Measurements from ENCODE around the gene RPS6KL1. TPM values are rescaled to one million over a fixed set of nuclear protein-coding genes. Genes with fewer than 3 reads are reported as not detected.

RPS6KL1 gene
- total and polyA plus RNA-seq, 8 donors, result 0.62 to 6.7 (median 1.2) TPM

GRCh38 chr14:74902941-74903705 is 19.9 kb downstream of the RPS6KL1 start:
- no peak overlapping the region for H3K27ac ChIP-seq
- H3K9me3 ChIP-seq, result no peaks in the 10 kb centered on the region
- intact Hi-C loops (cut with DNase I), result no loop called here
- DNase-seq (no peak), ATAC-seq (no peak)
- no peak overlapping the region for H3K4me3 ChIP-seq
- peaks cover 0 to 7% of the 10 kb centered on the region in 2 donors for H3K4me1 ChIP-seq
- no peak for TF ChIP-seq CTCF (IDR thresholded peaks at IDR 0.05)
- no peaks in the 10 kb centered on the region for H3K27me3 ChIP-seq
- peaks cover 8 to 83% of the 10 kb centered on the region in 2 donors for H3K36me3 ChIP-seq

DNA sequence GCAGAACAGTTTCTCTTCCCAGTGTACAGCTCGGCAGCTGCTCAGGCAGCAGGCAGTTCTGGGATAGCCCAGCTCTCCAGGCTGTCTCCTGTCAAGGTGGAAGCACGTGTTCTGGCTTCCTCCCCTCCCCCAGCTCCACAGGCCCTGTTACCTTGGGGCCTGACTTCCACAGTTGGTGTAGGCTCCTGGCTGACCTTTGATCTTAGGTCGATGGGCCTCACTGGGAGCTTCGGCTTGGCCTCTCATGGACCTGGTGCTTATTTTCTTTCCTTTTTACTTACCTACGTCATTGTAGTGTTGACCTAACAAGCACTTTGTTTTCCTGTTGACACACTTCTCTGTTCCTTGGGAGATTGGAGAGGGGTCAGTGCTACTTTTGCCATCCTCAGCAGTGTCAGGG is 24.4 kb downstream of the RPS6KL1 start:
- DNase-seq (peak in 1 of 4 donors; percentile 41), ATAC-seq (no peak)
- Histone ChIP-seq H3K4me3 (no peak overlapping the region), H3K27ac (no peak overlapping the region), H3K9me3 (no peaks in the 10 kb centered on the region), H3K27me3 (no peaks in the 10 kb centered on the region), H3K36me3 (peaks cover 8 to 100% of the 10 kb centered on the region in 2 donors), H3K4me1 (no peaks in the 10 kb centered on the region)
- TF ChIP-seq CTCF (IDR thresholded peaks at IDR 0.05), result no peak
- intact Hi-C loops (cut with DNase I), result no loop called here

DNA sequence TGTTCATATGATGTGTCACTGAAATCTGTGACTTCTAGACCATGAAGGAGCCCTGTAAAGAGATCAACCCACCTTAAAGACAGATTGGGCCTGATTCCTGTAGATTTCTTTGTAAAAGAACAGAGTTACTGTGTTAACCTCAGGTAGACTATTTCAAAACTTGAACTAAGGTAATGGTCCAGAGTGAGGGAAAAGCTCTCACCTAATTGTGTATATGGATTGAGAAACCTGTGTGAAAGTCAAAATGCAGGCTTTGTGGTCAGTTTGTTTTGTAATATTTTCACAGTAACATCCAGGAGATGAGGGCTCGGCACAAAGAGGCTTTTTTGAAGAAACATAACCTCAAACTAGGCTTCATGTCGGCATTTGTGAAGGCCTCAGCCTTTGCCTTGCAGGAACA is 25.0 kb downstream of the RPS6KL1 start:
- no peak for TF ChIP-seq CTCF (IDR thresholded peaks at IDR 0.05)
- ATAC-seq, result no peak
- H3K27me3 ChIP-seq, result no peaks in the 10 kb centered on the region

GRCh38 chr14:74897642-74898041 is 25.4 kb downstream of the RPS6KL1 start:
- DNase-seq (no peak), ATAC-seq (no peak)
- Histone ChIP-seq H3K9me3 (no peaks in the 10 kb centered on the region), H3K4me1 (peaks cover 0 to 7% of the 10 kb centered on the region in 2 donors), H3K36me3 (peaks cover 8 to 100% of the 10 kb centered on the region in 2 donors), H3K4me3 (no peak overlapping the region), H3K27ac (no peak overlapping the region), H3K27me3 (no peaks in the 10 kb centered on the region)
- intact Hi-C loops (cut with DNase I), result no loop called here
- TF ChIP-seq CTCF (IDR thresholded peaks at IDR 0.05), result no peak

More for the DNA sequence above, 25.0 kb downstream of the RPS6KL1 start:
- Histone ChIP-seq H3K4me1 (peaks cover 0 to 5% of the 10 kb centered on the region in 2 donors), H3K9me3 (no peaks in the 10 kb centered on the region), H3K36me3 (peaks cover 8 to 100% of the 10 kb centered on the region in 2 donors), H3K4me3 (no peak overlapping the region), H3K27ac (no peak overlapping the region)
- intact Hi-C loops (cut with DNase I), result no loop called here
- no peak for DNase-seq

GRCh38 chr14:74896400-74896799 is 26.7 kb downstream of the RPS6KL1 start:
- no peak overlapping the region for H3K4me3 ChIP-seq
- intact Hi-C loops (cut with DNase I), result no loop called here
- H3K9me3 ChIP-seq, result no peaks in the 10 kb centered on the region
- no peak for DNase-seq
- no peak for ATAC-seq
- H3K4me1 ChIP-seq, result peaks cover 0 to 17% of the 10 kb centered on the region in 2 donors
- peaks cover 8 to 100% of the 10 kb centered on the region in 2 donors for H3K36me3 ChIP-seq
- no peak for TF ChIP-seq CTCF (IDR thresholded peaks at IDR 0.05)
- H3K27me3 ChIP-seq, result no peaks in the 10 kb centered on the region
- no peak overlapping the region for H3K27ac ChIP-seq
